ENCODE results near the gene PCAT6. TPM values are rescaled to one million over a fixed set of nuclear protein-coding genes. Genes with fewer than 3 reads are reported as not detected.

PCAT6 gene
- total RNA-seq, 1 experiment from 2014 or later: 2.8 TPM

DNA sequence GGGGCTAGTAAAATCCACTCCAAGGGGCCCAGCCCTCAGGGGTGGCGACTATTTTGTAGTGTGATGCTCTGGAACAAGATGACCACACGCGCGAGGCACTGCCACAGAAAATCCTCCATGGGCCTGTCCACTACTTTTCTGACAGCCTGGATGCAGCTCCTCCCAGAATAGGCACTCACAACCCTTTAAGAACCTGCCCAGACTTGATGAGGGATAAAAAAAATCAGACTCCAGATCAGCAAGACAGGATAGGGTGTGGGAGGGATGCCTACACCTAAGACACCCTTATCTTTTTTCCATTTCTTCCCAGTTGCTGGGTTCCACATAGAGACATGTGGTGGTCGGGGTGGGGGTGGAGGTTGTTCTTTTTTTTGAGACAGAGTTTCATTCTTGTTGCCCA is 33.5 kb downstream of the PCAT6 start:
- CTCF ChIA-PET: no interaction called here

DNA sequence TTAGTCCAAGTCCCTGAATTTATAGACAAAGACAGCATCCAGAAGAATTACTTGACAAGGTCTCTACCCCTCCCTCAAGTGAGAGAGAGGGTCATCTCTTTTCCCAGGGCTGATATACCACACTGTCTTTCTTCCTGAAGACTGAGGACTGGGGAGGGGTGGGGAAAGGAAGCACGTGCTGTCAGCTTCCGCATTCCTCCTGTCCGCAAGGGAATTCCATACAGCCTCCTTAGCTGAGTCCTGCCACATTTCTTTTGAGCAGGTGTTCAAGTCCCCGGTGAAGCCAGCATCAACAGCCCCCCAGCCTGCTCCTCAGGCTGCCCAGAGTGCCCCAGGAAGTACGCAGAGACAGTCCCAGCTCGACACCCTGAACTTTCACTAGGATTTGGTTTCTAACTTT is 34.2 kb downstream of the PCAT6 start:
- peaks cover 8% of the 10 kb centered on the region for H3K27me3 Mint-ChIP-seq (ENCODE audit: unreplicated experiment)
- no peak overlapping the region for H3K4me3 Mint-ChIP-seq (ENCODE audit: low read depth, unreplicated experiment)
- H3K9me3 Mint-ChIP-seq (ENCODE audit: low read depth, unreplicated experiment): no peaks in the 10 kb centered on the region
- CTCF ChIA-PET: no interaction called here
- TF ChIP-seq CTCF (IDR thresholded peaks at IDR 0.05; ENCODE audit: unreplicated experiment): no peak
- intact Hi-C loops (cut with micrococcal nuclease; ENCODE audit: unreplicated experiment): no loop called here
- no TSS peak for BruUV-seq (replicated peaks)
- H3K4me1 Mint-ChIP-seq (ENCODE audit: low read depth, unreplicated experiment): no peaks in the 10 kb centered on the region
- no peak overlapping the region for H3K27ac Mint-ChIP-seq (ENCODE audit: unreplicated experiment)
- no peaks in the 10 kb centered on the region for H3K36me3 Mint-ChIP-seq (ENCODE audit: insufficient read depth, unreplicated experiment)
- no peak for DNase-seq

More for the DNA sequence above, 33.5 kb downstream of the PCAT6 start:
- H3K36me3 Mint-ChIP-seq (ENCODE audit: insufficient read depth, unreplicated experiment): no peaks in the 10 kb centered on the region
- BruUV-seq (replicated peaks): no TSS peak
- H3K4me1 Mint-ChIP-seq (ENCODE audit: low read depth, unreplicated experiment): no peaks in the 10 kb centered on the region
- intact Hi-C loops (cut with micrococcal nuclease; ENCODE audit: unreplicated experiment): no loop called here
- DNase-seq: no peak
- H3K27ac Mint-ChIP-seq (ENCODE audit: unreplicated experiment): no peak overlapping the region
- TF ChIP-seq CTCF (IDR thresholded peaks at IDR 0.05; ENCODE audit: unreplicated experiment): no peak
- H3K27me3 Mint-ChIP-seq (ENCODE audit: unreplicated experiment): peaks cover 8% of the 10 kb centered on the region
- H3K9me3 Mint-ChIP-seq (ENCODE audit: low read depth, unreplicated experiment): no peaks in the 10 kb centered on the region
- no peak overlapping the region for H3K4me3 Mint-ChIP-seq (ENCODE audit: low read depth, unreplicated experiment)

DNA sequence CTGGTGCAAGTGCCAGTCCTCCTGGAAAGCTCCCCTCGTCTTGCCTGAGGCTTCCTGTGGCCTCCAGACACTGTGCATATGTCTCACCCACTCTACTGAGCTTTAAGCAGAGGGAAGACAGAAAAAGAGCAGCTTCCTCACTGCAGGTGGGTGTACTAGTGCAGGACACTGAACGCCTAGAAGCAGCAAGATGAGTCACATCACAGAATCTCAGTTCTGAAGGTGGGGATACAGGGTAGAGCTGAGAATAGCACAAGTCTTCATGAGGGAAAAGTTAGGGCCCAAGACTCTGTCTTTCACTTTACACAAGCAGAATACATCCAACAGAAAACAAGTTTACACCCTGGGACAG is 37.4 kb downstream of the PCAT6 start:
- CTCF ChIA-PET: no interaction called here
- TF ChIP-seq CTCF (IDR thresholded peaks at IDR 0.05; ENCODE audit: unreplicated experiment): no peak
- no peak overlapping the region for H3K27ac Mint-ChIP-seq (ENCODE audit: unreplicated experiment)
- no TSS peak for BruUV-seq (replicated peaks)
- H3K27me3 Mint-ChIP-seq (ENCODE audit: unreplicated experiment): peaks cover 8% of the 10 kb centered on the region
- no peak overlapping the region for H3K4me3 Mint-ChIP-seq (ENCODE audit: low read depth, unreplicated experiment)
- intact Hi-C loops (cut with micrococcal nuclease; ENCODE audit: unreplicated experiment): no loop called here
- no peaks in the 10 kb centered on the region for H3K9me3 Mint-ChIP-seq (ENCODE audit: low read depth, unreplicated experiment)
- H3K36me3 Mint-ChIP-seq (ENCODE audit: insufficient read depth, unreplicated experiment): peaks cover 3% of the 10 kb centered on the region
- no peaks in the 10 kb centered on the region for H3K4me1 Mint-ChIP-seq (ENCODE audit: low read depth, unreplicated experiment)
- no peak for DNase-seq

GRCh38 chr1:202850593-202851362 is 40.0 kb downstream of the PCAT6 start:
- CTCF ChIA-PET: no interaction called here
- Mint-ChIP-seq H3K36me3 (ENCODE audit: insufficient read depth, unreplicated experiment) (peaks cover 4% of the 10 kb centered on the region), H3K27ac (ENCODE audit: unreplicated experiment) (no peak overlapping the region), H3K9me3 (ENCODE audit: low read depth, unreplicated experiment) (no peaks in the 10 kb centered on the region), H3K4me1 (ENCODE audit: low read depth, unreplicated experiment) (no peaks in the 10 kb centered on the region), H3K27me3 (ENCODE audit: unreplicated experiment) (peaks cover 5% of the 10 kb centered on the region), H3K4me3 (ENCODE audit: low read depth, unreplicated experiment) (no peak overlapping the region)
- intact Hi-C loops (cut with micrococcal nuclease; ENCODE audit: unreplicated experiment): no loop called here
- BruUV-seq (replicated peaks): no TSS peak
- no peak for DNase-seq
- no peak for TF ChIP-seq CTCF (IDR thresholded peaks at IDR 0.05; ENCODE audit: unreplicated experiment)
